Measurements from ENCODE around the gene SYNE2.

SYNE2 gene

DNA sequence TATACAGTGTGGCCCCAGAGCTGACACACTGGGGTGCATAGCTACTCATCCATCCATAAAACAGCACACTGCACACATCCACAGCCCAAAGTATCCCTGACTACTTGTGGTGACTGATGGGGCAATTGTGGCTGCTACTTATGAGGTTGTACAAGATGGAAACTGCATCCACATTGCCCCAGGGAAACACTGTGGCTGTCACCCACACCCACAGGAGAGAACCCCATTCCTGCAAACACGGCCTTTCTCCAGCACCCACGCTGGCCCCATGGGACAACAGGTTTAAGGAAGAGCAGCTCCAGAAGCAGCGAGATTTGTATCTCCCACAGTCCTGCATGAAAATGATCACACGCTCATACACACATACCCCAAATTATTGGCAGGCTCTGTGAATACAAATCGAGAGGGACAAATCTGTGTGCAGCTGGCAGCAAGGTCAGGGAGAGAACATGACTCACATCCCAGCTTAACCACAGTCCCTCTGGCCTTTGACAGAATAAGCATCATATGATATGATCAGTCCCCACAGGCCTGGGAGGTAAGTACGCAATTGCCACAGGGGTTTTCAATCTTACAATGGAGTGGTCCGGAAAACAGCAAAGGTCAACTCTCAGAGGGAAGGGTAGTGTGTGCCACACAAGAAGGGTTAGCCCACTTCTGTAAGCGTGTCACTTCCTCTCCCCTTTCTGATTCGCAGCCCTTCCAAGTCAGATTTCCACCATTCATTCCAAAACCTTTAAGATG, 379.5 kb downstream of the SYNE2 start:
- DNase-seq = no peak

- no peak for DNase-seq
These were observed 380.1 kb downstream of the SYNE2 start for GRCh38 chr14:64232944-64233343.

DNA sequence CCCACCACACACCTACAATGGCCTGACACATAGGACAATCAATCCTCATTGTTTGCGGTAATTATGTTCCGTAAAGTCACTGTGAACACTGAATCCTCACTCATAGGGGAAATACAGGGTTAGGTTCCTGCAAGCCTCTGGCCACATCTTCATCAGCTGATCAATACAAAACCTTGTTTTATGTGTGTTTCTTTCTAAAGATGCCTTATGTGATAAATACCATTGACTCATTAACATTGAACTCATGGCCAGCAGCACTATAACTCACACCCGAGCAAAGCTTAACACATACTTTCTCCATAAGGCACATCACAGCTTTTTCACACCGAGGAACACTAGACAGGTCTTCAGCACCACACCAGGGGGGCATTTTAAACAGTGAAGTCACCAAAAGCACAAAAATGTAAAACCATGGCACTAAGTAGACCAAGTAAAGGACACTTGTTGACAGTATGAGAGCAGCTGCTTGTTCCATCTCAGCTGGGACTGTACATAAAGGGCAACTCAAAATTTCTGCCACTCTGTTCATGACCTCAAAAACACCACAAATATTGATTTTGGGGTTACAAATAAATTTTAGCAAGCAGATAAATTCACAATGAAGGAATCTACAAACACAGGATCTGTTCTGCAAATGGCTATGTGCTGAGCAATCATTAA, 380.9 kb downstream of the SYNE2 start:
- DNase-seq = no peak

GRCh38 chr14:64234877-64235651, 382.3 kb downstream of the SYNE2 start:
- DNase-seq = no peak

GRCh38 chr14:64235652-64236640, 383.1 kb downstream of the SYNE2 start:
- no peak for DNase-seq

DNA sequence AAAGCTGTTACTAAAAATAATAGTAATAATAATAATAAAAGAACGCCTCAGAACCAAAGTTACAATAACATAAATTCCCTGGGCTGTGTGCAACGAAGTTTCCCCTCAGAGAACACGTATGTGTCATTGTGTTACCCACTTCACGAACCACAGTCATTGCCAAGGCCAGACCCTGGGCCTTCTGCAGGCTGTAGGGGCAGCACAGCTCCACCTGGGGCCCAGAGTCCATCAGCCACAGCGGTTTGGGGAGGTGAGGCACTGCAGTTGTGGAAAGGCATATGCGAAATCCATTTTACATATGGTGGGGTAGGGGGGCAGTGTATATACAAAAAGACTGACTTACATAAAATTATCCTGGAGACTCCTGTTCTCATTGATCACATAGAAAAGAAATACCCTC, 385.2 kb downstream of the SYNE2 start:
- DNase-seq = no peak

- no peak for DNase-seq
These were observed 385.8 kb downstream of the SYNE2 start for GRCh38 chr14:64238631-64239030.

DNA sequence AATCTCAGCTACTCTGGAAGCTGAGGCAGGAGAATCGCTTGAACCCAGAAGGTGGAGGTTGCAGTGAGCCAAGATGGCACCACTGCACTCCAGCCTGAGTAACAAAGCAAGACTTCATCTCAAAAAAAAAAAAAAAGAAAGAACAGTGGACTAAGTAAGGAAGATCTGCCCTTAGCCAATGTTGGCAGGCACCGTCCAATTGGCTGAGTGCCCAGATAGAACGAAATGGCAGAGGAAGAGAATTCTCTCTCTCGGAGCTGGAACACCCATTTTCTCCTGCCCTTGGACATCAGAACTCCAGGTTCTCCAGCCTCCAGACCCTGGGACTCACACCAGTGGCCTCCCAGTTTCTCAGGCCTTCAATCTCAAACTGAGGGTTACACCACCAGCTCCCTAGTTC, 391.5 kb downstream of the SYNE2 start:
- no peak for DNase-seq

GRCh38 chr14:64245491-64245890, 392.7 kb downstream of the SYNE2 start:
- DNase-seq = no peak

GRCh38 chr14:64246688-64247087, 393.9 kb downstream of the SYNE2 start:
- no peak for DNase-seq

DNA sequence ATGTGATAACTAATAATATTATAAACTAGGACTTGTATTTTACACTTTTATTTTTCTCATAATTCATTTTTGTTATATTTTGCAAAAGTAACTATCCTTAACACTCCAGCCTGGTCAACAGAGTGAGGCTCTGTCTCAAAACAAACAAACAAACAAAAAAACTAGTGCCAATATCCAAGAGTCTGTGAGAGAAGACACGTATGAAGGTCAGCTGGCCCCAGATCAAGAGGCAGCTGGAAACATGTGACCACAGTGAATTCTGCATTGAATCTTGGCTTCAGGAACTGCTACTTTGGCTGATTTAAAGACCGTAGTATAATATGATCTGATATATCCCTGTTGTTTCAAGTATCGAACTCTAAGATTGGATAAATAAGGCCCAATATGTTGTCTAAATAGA, 394.4 kb downstream of the SYNE2 start:
- DNase-seq = no peak

DNA sequence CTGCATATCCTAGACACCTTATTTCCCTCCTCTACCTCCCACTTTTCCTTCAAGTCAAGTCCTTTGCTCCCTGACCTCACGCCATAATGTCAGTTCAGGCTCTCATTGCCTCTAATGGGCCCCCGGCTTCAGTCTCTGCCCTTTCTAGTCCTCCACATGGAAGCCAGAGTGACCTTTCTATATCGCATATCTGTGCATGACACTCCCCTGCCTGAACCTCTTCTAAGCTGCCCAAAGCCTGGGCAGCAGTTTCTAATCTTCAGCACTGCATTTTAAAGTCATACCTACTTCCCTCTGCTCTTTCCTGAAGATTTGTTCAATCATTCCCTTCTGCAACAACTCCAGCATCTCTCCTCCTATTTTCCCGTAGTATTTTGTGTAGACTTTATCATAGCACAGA, 395.9 kb downstream of the SYNE2 start:
- DNase-seq = no peak

DNA sequence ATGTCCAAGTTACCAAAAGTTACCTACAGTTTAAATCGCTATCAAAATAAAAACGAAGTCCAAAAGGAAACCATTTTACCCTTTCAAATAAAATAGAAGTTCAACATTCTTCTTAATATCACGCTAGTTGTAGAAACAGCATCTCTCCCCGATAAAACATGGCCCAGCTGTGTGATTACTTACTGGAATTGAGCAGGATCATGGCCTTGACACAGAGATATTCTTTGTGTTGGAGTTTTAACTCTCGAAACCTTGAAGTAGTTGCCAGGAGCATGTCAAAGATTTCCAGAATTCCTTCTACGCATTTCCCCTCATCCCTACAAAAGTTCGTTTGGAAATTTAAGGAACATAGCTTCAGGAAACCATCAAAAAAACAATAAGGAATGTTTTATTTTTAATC, 396.6 kb downstream of the SYNE2 start:
- DNase-seq = no peak

GRCh38 chr14:64253672-64254071, 400.9 kb downstream of the SYNE2 start:
- no peak for DNase-seq

GRCh38 chr14:64255756-64256155, 403.0 kb downstream of the SYNE2 start:
- no peak for DNase-seq

DNA sequence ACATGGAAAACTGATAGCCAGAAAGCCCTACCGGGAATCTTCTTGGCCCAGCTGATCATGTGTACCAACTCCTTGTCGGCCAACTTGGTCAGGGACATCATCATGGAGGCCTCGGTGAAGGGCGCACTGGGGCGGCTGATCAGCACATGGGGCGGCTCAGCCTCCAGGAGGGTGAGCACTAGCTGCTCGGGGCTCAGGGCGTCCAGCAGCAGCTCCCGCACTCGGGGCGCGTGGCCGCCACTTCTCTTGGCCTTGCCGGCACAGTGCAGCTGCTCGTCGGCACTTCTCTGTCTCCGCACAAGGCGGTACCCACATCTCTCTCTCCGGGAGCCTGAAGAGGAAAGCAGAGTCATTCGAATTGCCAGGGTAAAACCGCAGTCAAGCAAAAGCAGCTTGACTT, 407.6 kb downstream of the SYNE2 start:
- no peak for DNase-seq

DNA sequence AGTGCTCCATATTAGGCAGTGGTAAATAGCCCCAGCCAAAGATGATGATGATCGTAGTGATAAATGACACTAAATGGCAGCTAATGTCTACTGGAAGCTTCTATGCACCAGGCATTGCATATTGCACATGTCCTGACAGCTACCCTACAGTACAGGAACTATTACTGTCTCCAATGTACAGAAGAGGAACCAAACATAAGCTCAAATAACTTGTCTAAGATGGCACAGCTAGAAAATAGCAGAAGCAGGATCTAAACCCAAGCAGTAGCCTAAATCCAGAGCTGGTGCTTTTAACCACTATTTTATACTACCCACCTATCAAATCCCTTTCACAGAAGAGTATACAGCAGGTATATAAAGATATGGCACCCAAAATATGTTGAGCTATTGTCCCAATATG, 412.4 kb downstream of the SYNE2 start:
- DNase-seq = no peak

- no peak for DNase-seq
These were observed 413.4 kb downstream of the SYNE2 start for GRCh38 chr14:64266239-64266638.

GRCh38 chr14:64272019-64272418, 419.2 kb downstream of the SYNE2 start:
- no peak for DNase-seq
